ENCODE data around the gene COMMD4.
"Not testable (repeated sequence)": the region's sequence is repeated elsewhere in the genome, so short reads cannot be mapped to it uniquely, and the experiment has no call there.

Gene COMMD4

DNA sequence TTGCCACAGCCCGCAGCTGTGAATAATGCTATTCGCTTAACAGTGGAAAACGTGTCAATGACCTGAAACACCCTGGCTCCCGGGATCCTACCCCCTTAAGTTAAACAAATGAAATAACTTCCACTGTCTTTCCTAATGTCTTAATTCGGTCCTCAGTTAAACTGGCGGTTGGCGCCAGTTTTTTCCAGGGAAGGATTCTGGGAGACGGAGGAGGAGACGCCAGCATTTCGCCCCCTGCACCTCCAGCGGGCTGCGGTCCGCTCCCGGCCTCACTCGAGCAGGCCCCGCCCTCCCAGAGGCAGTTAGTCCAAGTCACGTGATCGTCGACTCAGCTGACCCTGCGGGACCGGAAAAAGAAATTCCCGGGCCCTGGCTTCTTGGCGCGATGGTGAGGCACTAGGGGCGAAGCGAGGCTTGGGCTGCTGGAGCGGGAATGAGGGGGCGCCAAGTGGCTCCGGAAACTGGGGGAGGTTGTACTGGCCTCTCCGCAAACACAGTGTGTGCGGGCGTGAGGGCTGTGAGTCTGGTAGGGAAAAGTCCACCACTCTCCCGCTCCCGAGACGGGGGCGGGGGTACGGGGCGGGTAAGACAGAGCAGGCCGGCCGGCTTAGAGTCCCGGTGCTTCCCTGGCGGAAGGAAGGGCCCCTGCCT, at the start of gene COMMD4:
TSS of gene COMMD4 (plus strand) at position 359 of the 651 bp plus-strand sequence. CDS start at position 386, 27 bp downstream.
- DNase-seq: peak; percentile 82 to 88

DNA sequence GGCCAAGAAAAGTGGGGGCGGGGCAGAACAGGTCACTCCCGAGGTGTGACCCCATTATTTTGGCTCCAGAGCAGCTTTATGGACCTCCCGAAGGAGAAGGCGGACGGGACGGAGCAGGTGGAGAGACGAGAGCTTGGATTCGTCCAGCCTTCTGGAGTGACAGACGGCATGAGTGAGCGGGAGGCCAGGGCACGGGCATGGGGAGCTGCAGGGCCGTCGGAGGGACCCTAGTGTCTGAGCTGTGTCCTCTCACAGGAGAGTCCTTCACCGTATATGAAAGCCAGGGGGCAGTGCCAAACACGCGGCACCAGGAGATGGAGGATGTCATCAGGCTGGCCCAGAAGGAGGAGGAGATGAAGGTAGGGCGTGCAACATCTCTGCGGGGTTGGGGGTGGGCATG, 42.2 kb upstream of the COMMD4 start:
- not testable (repeated sequence) for DNase-seq

DNA sequence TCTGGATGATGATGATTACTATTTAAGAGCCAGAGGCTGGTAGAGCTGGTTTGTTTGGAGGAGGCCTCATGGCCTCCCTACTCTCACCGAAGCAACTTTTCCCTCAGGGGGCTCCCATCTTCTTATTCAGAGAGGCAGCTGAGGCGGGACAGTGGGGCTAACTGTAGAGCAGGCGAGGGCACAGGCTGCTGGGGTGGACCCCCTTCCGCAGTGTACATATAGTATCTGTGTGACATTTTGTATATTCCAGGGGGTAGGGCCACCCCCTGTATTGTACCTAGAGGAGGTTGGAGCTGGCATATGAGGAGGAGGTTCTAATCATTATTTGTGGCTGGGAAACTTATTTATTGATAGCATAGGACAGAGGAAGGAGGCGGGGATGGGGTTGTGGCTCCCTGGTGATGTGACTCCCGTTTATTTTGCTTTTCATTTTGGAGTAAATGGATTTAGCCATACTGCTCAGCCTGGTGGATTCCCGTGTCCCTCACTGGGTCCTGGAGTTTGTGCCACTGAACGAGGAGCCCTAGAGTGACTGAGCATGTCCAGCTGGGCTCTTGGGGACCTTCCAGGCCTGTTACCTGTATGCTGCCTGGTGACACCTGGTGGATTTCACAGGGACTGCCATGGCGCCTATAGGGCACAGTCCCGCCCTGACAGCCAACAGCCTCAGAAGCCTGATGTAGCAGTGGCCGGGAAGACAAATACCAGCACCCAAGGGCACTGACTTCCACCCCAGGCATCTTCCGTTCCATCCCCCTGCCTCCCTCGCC, 37.1 kb upstream of the COMMD4 start:
- not testable (repeated sequence) for DNase-seq

DNA sequence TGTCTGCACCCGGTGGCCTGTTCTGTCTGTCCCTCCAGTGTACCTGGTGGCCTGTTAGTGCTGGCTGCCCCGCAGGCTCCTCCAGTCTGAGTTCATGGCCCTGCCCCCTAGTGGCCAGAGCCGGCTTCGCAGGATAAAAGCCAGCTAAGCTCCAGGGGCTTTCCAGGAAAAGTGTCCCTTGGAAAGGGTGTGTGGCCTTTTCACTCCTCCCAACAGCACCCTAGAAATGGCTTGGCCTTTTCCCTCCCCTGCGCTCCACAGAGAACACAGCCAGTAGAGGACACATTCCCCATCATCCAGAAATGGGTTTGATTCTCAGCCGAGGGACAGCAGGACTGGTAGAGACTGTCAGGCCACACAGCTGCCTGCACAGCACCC, 36.6 kb upstream of the COMMD4 start:
- not testable (repeated sequence) for DNase-seq

- not testable (repeated sequence) for DNase-seq
Measured at GRCh38 chr15:75300026-75300425, 35.8 kb upstream of the COMMD4 start.

DNA sequence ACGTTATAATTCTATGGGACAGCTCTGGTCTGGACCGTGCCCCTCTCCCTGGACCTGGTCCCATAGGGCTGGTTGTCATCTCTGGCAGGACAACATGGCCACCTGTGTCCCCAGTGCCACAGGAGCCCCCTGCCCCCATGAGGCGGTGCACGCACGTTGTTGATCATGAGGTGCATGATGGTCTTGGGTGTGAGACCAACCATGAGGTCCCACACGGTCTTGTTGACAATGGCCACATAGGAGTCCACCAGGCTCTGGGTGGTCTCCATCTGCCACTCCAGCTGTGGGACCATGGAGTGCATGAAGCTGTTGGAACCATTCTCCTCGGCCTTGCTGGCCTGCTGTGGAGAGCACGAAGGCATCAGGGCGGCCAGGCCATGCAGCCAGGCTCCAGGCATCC, 33.5 kb upstream of the COMMD4 start:
- DNase-seq: no peak

DNA sequence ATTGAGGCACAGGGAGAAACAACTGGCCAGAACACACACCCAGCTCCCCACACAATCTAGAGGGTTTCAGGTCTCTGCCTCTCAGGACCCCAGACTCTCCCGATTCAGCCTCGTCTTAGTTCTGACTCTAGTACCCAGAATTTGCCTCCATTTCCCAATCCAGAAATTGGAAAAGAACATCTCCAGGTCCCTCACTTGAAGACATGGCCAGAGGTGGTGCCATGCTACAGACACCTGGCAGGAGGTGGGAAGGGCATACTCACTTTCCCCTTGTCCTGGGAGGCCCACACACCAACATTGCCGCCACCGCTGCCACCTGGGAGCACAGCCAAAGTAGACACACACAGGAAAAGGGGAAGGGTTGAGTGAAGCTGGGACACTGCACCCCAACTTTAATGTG, 33.1 kb upstream of the COMMD4 start:
- DNase-seq: not testable (repeated sequence)

GRCh38 chr15:75306188-75306587, 29.7 kb upstream of the COMMD4 start:
- DNase-seq: no peak

- DNase-seq: no peak
Measured at GRCh38 chr15:75307778-75308390, 28.0 kb upstream of the COMMD4 start.

GRCh38 chr15:75309711-75310110, 26.2 kb upstream of the COMMD4 start:
- no peak for DNase-seq

GRCh38 chr15:75312548-75312947, 23.3 kb upstream of the COMMD4 start:
- DNase-seq: not testable (repeated sequence)

- no peak for DNase-seq
Measured at GRCh38 chr15:75313116-75313845, 22.6 kb upstream of the COMMD4 start.

DNA sequence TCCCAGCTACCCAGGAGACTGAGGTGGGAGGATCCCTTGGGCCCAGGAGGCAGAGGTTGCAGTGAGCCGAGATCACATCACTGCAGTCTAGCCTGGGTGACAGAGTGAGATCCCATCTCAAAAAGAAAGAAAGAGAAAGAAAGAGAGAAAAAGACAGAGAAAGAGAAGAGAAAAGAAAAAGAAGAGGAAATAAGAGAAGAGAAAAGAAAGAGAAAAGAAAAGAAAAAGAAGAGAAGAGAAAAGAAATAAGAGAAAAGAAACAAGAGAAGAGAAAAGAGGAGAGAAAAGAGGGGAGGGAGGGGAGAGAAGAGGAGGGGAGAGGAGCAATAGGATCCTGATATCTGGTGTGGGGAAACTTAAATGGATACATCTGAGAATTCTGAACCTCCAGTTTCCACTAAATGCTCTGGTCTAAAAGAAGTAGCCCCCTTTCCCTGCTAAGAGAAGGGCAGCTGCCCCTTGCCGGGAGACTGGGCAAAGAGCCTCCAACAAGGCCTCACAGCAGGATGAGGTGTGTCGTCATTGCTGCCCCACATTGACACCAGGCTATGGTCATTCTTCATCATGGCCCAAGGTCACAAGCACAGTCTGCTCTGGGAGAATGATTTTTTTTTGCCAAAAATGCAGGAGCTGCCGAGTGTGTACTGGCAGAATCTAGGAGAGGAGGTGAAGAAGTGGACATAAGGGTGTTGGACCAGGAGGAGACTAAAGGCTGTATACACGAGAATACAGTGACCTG, 21.1 kb upstream of the COMMD4 start:
- no peak for DNase-seq

- peak; percentile 28 to 55 for DNase-seq
Measured at GRCh38 chr15:75319231-75319897, 16.5 kb upstream of the COMMD4 start.

DNA sequence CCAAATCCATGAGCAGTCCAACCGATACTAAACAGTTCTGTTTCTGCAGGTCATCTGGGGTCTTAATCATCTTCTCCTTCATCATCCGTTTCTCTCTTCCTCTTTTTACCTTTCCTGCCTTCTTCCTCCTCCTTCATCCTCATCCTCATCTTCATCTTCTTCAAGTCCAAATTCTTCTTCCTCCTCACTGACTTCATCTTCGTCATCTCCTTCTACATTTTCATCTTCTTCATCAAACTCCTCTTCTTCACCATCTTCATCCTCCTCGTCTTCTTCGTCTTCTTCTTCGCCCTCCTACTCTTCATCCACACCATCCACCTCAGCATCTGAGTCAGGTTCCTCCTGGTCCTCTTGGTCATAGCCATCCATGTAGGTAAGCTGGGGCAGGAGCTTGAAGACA, 14.2 kb upstream of the COMMD4 start:
- DNase-seq: no peak

GRCh38 chr15:75325922-75326321, 9.9 kb upstream of the COMMD4 start:
- no peak for DNase-seq

- no peak for DNase-seq
Measured at GRCh38 chr15:75327005-75327404, 8.9 kb upstream of the COMMD4 start.

DNA sequence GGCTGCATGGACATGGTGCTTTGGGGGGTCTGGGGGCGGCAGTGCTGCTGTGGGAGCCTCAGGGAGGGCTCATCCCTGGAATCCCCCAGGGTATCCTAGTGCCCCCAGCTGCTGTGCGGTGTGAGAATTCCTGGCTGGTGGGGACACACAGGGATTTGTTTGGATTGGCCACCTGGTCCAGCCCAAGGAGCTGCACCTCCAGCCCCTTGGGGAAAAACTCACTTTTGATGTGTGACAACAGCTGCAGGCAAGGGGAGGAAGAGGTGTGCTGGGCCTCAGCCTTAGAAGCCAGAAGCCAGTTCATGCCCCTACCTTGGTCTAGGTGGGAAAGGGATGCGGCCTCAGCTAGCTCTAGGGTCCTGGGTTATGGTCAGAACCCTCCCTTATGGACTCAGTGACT, 8.4 kb upstream of the COMMD4 start:
- no peak for DNase-seq

DNA sequence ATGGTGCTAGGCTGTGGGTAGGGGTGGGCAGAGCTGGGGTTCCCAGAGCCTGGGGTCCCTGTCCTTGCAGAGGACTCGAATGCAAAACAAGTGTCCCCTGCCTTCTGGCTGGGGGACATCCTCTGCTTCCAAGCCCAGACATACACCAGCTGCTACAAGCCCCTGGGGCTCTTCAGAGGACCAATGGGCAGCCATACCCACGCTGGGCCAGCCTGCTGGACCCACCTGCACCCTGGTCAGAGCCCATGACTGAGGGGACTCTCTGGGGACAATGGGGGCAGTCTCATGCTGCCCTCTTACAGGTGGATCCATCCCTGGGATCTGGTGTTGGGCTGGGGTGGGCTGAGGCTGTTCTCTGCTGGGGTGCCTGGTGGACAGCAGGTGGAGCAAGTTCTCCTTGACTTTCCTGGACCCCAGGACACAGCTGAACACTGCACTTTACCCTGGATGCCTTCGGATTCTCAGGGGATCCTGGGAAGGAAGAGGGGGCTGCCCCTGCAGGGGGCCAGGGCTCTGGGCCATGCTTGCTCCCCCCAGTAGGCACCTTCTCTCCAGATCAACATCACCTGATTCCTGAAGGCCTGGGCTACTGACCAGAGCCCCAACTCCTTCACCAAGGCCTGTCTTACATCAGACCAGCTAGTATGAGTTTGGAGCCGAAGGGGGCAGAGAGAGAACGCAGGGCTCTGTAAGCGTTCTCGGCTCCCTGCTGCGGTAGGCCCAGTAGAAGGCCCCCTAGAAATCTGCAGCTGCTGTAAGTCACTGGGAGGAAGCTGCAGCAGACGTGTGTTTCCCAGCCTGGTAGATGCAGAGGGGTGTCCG, 7.2 kb upstream of the COMMD4 start:
- no peak for DNase-seq

DNA sequence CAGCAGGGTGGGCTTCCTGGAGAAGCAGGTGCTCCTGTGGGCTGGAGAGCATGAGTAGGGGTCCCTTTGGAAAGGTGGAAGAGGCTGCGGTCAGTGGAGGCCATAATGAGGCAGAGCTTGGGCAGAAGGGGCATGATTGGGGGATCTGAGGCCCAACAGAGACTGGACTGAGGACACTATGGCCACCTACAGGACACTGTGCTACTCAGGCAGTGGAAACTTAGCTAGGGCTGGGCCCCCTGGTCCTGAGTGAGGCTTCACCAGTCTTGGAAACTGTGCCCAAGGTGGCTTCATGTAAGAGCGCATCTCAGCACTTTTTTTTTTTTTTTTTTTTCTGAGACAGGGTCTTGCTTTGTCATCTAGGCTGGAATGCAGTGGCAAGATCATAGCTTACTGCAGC, 6.3 kb upstream of the COMMD4 start:
- DNase-seq: no peak

- DNase-seq: not testable (repeated sequence)
Measured at GRCh38 chr15:75332093-75332492, 3.8 kb upstream of the COMMD4 start.
